Psoas muscle (tissue), 8 donors: ENCODE data around the gene TBC1D5. TPM values are rescaled to one million over a fixed set of nuclear protein-coding genes. Genes with fewer than 3 reads are reported as not detected.

Source experiments
- ATAC-seq, 4 donors: fragments of 200-7000 bp; cut with Tn5 transposase; one replicate each; pipeline ENCODE4 v1.9.1; 2020; ENCODE audit warnings: moderate library complexity in 3 of 4, mild to moderate bottlenecking in 2 of 4
- DNase-seq, 2 donors: peaks; one replicate each; pipeline ENCODE4 v3.0.0-alpha.2; 2020
- H3K27ac ChIP-seq: fragments of 200-600 bp; one replicate; pipeline ENCODE4 v1.8.0; 2022
- H3K27me3 ChIP-seq, 3 donors: fragments of 200-600 bp in 1 of 3; one replicate each; pipeline versions ENCODE4 v1.6.1 to v1.8.0; 2013 to 2022; ENCODE audit warnings: low read length in 2 of 3, mild to moderate bottlenecking in 2 of 3, moderate library complexity in 1 of 3; ENCODE audit not compliant: insufficient read depth in 3 of 3
- H3K36me3 ChIP-seq, 2 donors: fragments of 200-600 bp in 1 of 2; one replicate each; pipeline versions ENCODE4 v1.6.1 to v1.8.0; 2013 to 2022; ENCODE audit warnings: low read depth in 1 of 2, mild to moderate bottlenecking in 1 of 2, moderate library complexity in 1 of 2; ENCODE audit not compliant: insufficient read depth in 1 of 2
- H3K4me1 ChIP-seq: fragments of 200-600 bp; one replicate; pipeline ENCODE4 v1.8.0; 2022
- H3K4me3 ChIP-seq: fragments of 200-600 bp; one replicate; pipeline ENCODE4 v1.8.0; 2022; ENCODE audit warnings: mild to moderate bottlenecking
- H3K9me3 ChIP-seq: fragments of 200-600 bp; one replicate; pipeline ENCODE4 v1.8.0; 2022
- CTCF ChIP-seq: fragments of 200-600 bp; IDR thresholded peaks from one replicate; pipeline ENCODE4 v1.8.0; 2022; ENCODE audit warnings: antibody characterized with exemption
- WGBS, 3 donors: extraction: QIAGEN DNeasy Blood & Tissue Kit; methylation state at CpG; one replicate each; pipeline versions ENCODE4 v1.1.6 to v1.1.7; 2013; 5-methylcytosine and 5-hydroxymethylcytosine counted together
- intact Hi-C, 2 donors: fragments of 100-400 bp; cut with DNase I; formaldehyde crosslinking; loops; one replicate each; pipeline versions ENCODE4 v1.11.0 to v1.14.2; 2022
- polyA plus RNA-seq, 3 donors: library from polyadenylated mRNA; stranded (reverse); fragments of 200-250 nt; gene quantifications; one replicate each; pipeline ENCODE4 v1.2.3, GENCODE V29; 2013
- total RNA-seq, 4 donors: library from RNA; stranded (reverse); fragmentation: NEBNext Ultra II Directional in 2 of 4; extraction: Animal tissue kit (Norgen Biotek cat#: 25700) in 2 of 4; gene quantifications; one replicate each; pipeline versions ENCODE4 v1.2.1 to v1.2.4, GENCODE V29; 2021 to 2023
- donor health status: healthy with polysubstance abuse.
- donor health status: DM: no; HTN: no; CAD: no; lungs with moderate emphysema.
- donor health status: Bipolar disorder and iron deficiency.
- donor health status: healthy.
- donor health status: DM: yes; HTN: yes; CAD: no.
- donor health status: DM: no; HTN: no; CAD: no.
- donor health status: DM: no; HTN: no; CAD: no.
- donor health status: DM: yes; HTN: yes; CAD: no.

Gene TBC1D5
- total and polyA plus RNA-seq, 7 donors: 4.3 to 20.4 (median 13.3) TPM

GRCh38 chr3:17456046-17456445 lies 286.4 kb downstream of the TBC1D5 start:
- DNase-seq (no peak), ATAC-seq (no peak)
- H3K4me3 ChIP-seq: no peak overlapping the region
- H3K27me3 ChIP-seq: no peaks in the 10 kb centered on the region
- intact Hi-C loops: no loop called here
- TF ChIP-seq CTCF: no peak
- H3K9me3 ChIP-seq: no peaks in the 10 kb centered on the region
- H3K36me3 ChIP-seq: no peaks in the 10 kb centered on the region
- no peaks in the 10 kb centered on the region for H3K4me1 ChIP-seq
- no peak overlapping the region for H3K27ac ChIP-seq

GRCh38 chr3:17444865-17445264 lies 297.6 kb downstream of the TBC1D5 start:
- intact Hi-C loops: no loop called here
- Histone ChIP-seq H3K9me3 (no peaks in the 10 kb centered on the region), H3K4me1 (no peaks in the 10 kb centered on the region), H3K27ac (no peak overlapping the region), H3K27me3 (no peaks in the 10 kb centered on the region), H3K4me3 (no peak overlapping the region), H3K36me3 (peaks cover 0 to 3% of the 10 kb centered on the region in 2 donors)
- no peak for ATAC-seq
- TF ChIP-seq CTCF: no peak
- no peak for DNase-seq

- H3K4me1 ChIP-seq: no peaks in the 10 kb centered on the region
- no peak for TF ChIP-seq CTCF
- DNase-seq (no peak), ATAC-seq (no peak)
- H3K27me3 ChIP-seq: no peaks in the 10 kb centered on the region
- no peaks in the 10 kb centered on the region for H3K9me3 ChIP-seq
- no peak overlapping the region for H3K27ac ChIP-seq
- H3K4me3 ChIP-seq: no peak overlapping the region
- 94 to 96% (median 96%) methylated on average over 4 of the region's 4 CpGs for WGBS, 3 donors
- intact Hi-C loops: no loop called here
- H3K36me3 ChIP-seq: peaks cover 0 to 3% of the 10 kb centered on the region in 2 donors
Measured at GRCh38 chr3:17443142-17443541, 299.3 kb downstream of the TBC1D5 start.

GRCh38 chr3:17442332-17443049 lies 299.9 kb downstream of the TBC1D5 start:
- whole genome bisulfite sequencing, 3 donors: 84 to 88% (median 85%) methylated on average over 3 of the region's 3 CpGs
- no peak for TF ChIP-seq CTCF
- H3K36me3 ChIP-seq: peaks cover 0 to 3% of the 10 kb centered on the region in 2 donors
- no peak overlapping the region for H3K4me3 ChIP-seq
- ATAC-seq (no peak), DNase-seq (no peak)
- intact Hi-C loops: no loop called here
- H3K27me3 ChIP-seq: no peaks in the 10 kb centered on the region
- no peak overlapping the region for H3K27ac ChIP-seq
- H3K4me1 ChIP-seq: no peaks in the 10 kb centered on the region
- no peaks in the 10 kb centered on the region for H3K9me3 ChIP-seq

GRCh38 chr3:17433876-17434275 lies 308.6 kb downstream of the TBC1D5 start:
- Histone ChIP-seq H3K9me3 (no peaks in the 10 kb centered on the region), H3K4me3 (no peak overlapping the region), H3K4me1 (peaks cover 9% of the 10 kb centered on the region), H3K36me3 (no peaks in the 10 kb centered on the region), H3K27ac (no peak overlapping the region), H3K27me3 (no peaks in the 10 kb centered on the region)
- ATAC-seq (no peak), DNase-seq (no peak)
- TF ChIP-seq CTCF: no peak
- WGBS, 3 donors: 94 to 97% (median 94%) methylated on average over 4 of the region's 4 CpGs
- intact Hi-C loops: loop anchor here in 1 of 2 donors (10.0 kb wide), 1 partner anchor 311 kb away; the partner anchor contains the start of gene TBC1D5
